Left forelimb (tissue), 1 donor: Measurements from ENCODE around the gene NAALADL2.

Experiments used
- DNase-seq: peaks from one replicate; pipeline ENCODE4 v3.0.0-alpha.2; 2018; ENCODE audit warnings: low spot score

NAALADL2 gene

GRCh38 chr3:175200391-175201095, 341.4 kb downstream of the NAALADL2 start:
- no peak for DNase-seq

DNA sequence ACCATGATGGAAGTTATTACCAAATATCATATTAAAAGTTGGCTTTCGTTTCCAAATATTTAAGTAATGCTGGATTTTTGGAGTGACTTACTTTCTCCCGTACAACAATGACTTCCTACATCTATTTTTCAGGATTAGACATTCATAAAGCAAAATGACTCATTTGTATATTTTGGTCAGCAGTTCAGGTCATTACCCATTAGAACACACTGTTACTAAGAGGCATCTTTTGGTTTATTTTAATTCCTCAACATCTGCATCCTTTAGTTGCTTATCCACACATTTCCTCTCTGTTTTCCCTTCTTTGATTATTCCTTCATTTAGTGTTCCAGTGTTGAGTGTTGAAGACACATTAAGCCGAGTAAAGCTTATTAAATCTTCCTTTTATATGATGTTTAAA, 348.2 kb downstream of the NAALADL2 start:
- DNase-seq = no peak

DNA sequence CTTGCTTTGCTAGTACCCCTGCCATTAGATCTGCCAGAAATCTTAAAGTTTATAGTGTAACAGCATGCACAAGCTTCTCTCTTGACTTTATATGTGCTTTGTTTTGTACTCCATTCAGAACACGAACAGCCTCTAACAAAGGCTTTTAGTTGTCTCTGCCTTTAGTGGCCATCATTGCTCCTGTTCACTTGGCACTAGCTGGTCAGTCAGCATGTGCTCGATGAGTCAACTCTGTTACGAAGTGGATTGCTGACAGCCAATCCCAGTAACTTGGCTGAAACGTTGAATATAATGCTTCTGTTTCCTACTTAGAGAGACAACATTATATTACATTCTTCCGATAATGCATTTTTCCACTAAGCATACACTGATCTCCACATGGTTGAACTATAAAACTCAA, 349.2 kb downstream of the NAALADL2 start:
- no peak for DNase-seq

GRCh38 chr3:175211466-175211865, 352.3 kb downstream of the NAALADL2 start:
- DNase-seq = no peak

- DNase-seq = no peak
Measured at GRCh38 chr3:175212896-175213295, 353.8 kb downstream of the NAALADL2 start.

- no peak for DNase-seq
Measured at GRCh38 chr3:175214216-175214615, 355.1 kb downstream of the NAALADL2 start.

DNA sequence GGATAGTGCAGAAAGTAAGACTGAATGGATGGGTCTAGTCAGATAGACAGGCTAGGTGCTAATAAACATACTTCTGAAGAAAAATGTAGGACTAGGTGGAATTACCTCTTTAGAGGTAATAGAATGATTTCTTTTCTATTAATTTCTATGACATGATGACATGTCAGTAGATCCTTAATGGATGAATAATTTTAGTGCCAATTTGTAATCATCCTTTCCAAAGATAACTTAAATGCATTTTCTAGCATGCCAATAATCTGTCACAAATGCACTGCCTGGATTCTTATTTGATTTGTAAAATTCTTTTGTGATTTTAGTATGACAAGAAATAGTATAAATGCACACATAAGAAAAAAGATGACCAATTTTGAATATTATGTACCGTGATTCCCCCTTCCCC, 356.7 kb downstream of the NAALADL2 start:
- no peak for DNase-seq

- no peak for DNase-seq
Measured at GRCh38 chr3:175222356-175222755, 363.2 kb downstream of the NAALADL2 start.

- DNase-seq = no peak
Measured at GRCh38 chr3:175224051-175224450, 364.9 kb downstream of the NAALADL2 start.

- DNase-seq = no peak
Measured at GRCh38 chr3:175226444-175226843, 367.3 kb downstream of the NAALADL2 start.

GRCh38 chr3:175227126-175227525, 368.0 kb downstream of the NAALADL2 start:
- no peak for DNase-seq

DNA sequence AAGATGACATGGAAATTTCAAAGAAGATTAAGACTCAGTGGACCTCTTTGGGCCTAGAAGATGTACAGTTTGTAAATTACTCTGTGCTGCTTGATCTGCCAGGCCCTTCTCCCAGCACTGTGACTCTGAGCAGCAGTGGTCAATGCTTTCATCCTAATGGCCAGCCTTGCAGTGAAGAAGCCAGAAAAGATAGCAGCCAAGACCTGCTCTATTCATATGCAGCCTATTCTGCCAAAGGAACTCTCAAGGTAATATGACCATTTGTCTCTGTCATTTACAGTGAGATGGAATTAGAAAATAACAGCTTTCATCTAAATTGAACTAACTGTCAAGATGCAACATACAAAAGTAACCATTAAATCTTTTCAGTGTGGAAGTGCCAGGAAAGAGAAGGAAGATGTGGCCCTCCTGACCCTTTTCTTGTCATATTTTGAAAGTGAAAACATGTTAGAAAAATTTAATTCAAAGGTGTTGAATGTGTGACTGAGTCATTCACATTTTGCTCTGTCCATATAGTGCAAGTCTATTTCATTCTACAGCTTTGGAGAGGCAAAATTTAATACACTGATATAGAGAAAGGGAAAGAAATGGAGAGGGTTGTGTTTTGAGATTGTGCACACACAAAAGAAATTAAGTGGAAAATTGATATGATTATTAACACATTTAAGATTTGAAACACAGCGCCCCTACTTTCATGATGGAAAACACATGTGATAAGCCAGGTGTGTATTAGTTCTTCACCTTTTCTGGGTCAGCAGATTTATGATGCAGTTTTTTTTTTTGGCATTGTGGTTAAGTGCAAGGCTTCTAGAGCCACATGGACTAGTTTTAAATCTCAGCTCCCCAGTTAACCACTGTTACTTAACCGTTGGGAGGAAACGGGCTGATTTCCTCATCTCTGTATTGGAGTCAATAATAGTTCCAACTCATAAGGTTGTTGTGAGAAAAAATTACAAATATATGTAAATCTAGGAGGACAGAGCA, 375.1 kb downstream of the NAALADL2 start:
- no peak for DNase-seq

- no peak for DNase-seq
Measured at GRCh38 chr3:175238801-175239200, 379.7 kb downstream of the NAALADL2 start.

GRCh38 chr3:175240921-175241320, 381.8 kb downstream of the NAALADL2 start:
- no peak for DNase-seq

GRCh38 chr3:175242243-175242642, 383.1 kb downstream of the NAALADL2 start:
- no peak for DNase-seq

GRCh38 chr3:175246234-175246633, 387.1 kb downstream of the NAALADL2 start:
- no peak for DNase-seq

- no peak for DNase-seq
Measured at GRCh38 chr3:175246766-175247165, 387.6 kb downstream of the NAALADL2 start.

DNA sequence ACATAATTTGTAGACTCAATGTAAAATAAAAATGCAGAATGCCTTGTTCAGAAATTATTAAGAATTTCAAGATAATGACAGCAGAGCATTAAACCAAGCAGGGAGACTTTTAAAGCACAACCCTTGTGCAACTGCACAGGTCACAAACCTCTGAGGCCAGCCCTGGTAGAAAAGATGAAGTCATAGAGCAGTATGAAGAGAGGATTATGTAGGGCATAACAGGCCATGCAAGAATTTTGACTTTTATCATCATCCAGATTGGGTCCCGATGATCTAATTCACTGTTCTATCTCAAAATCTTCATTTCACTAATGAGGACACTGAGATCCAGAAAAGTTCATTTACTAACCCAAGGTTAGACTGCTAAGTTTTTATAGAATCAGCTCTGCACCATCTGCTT, 388.5 kb downstream of the NAALADL2 start:
- DNase-seq = no peak

- DNase-seq = no peak
Measured at GRCh38 chr3:175248832-175249231, 389.7 kb downstream of the NAALADL2 start.

DNA sequence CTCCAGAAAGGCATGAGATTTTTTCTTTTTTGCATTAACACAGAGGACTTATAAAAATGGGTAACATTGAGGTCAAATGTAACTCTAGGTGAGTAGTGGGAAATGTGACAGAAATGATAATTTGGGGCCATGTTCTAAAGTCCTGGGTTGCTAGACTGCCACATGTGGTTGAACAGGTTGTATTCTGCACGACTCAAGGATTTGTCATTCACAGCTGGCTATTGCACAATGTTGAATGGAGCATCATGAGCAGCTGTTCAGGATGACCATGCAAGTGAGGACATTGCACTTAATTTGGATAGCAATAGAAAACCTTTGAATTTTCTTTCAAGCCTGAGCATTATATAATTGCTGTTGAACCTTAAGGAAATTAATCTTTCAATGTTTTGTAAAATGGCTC, 396.6 kb downstream of the NAALADL2 start:
- DNase-seq = no peak

GRCh38 chr3:175257123-175257522, 398.0 kb downstream of the NAALADL2 start:
- DNase-seq = no peak

- no peak for DNase-seq
Measured at GRCh38 chr3:175258763-175259162, 399.6 kb downstream of the NAALADL2 start.

DNA sequence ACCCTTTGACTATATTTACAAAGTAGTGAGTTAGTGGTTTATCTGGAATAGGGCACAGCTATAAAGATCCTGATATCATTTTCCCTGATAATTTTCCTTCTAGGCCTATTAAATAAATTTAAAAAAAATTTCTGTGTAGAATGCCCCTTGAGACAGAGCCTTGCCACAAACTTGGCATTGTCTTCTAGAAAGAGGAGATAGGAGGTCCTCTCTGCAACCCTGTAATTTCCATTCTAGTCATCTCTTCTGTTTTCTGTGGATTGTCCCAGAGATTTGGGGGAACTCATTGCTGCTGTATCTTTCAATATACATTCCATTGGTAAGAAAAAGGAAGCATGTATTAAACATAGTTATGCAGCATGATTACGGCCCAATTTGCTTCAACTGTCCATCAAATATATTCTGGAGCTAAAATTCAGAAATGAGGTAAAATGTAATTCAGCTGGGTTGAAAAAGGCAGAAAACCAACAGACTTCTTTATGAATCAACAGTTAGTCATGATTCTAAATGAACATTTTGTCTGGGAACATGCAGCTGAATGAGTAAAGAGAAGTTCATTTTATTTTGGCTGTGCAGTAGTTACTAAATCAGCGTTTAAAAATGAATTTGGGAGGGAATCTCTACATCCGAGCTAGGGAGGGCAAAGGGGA, 401.1 kb downstream of the NAALADL2 start:
- DNase-seq = no peak
